OCI-LY3 (cell line): ENCODE data around the gene SETD7.

Source experiments
- EZH2phosphoT487 ChIP-seq: fragments of 200-600 bp; shearing (Covaris generic); IDR thresholded peaks from 2 replicates; pipeline ENCODE4 v1.6.1; 2018; ENCODE audit warnings: antibody characterized with exemption, mixed run types, low read depth
- TF ChIP-seq, protein P1 (sequence below): fragments of 200-600, 300-600 bp; sonication (generic); IDR thresholded peaks from 2 replicates; pipeline ENCODE4 v1.5.1; 2014; ENCODE audit warnings: antibody characterized with exemption, low read length, low read depth

DNA sequence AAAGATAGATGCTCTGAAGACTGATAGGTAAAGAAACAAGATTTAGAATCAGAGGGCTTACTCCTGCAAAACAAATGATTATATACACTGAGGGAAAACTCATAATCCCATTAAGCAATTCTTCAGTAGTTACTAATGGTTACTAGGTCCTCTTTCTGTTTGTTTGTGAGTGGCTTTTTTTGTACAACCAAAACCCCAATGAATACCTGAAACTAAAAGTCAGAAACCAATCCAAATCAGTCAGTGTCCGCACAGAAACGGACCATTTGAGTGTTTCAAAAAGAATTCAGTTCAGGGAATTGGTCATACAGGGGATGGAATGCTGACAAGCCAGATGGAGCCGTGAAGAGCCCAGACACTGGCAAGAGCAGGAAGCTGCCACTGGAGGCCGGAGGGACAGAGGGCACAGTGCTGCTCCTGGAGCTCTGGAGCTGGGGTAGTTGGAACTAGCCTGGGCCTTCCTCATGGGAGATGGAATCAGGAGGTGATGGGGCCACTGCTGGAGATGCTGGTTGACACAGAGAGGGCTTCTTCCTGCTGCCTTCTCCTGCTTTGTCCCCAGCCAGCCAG, 31.9 kb downstream of the SETD7 start:
- TF ChIP-seq EZH2phosphoT487, result no peak
- TF ChIP-seq, protein P1, sequence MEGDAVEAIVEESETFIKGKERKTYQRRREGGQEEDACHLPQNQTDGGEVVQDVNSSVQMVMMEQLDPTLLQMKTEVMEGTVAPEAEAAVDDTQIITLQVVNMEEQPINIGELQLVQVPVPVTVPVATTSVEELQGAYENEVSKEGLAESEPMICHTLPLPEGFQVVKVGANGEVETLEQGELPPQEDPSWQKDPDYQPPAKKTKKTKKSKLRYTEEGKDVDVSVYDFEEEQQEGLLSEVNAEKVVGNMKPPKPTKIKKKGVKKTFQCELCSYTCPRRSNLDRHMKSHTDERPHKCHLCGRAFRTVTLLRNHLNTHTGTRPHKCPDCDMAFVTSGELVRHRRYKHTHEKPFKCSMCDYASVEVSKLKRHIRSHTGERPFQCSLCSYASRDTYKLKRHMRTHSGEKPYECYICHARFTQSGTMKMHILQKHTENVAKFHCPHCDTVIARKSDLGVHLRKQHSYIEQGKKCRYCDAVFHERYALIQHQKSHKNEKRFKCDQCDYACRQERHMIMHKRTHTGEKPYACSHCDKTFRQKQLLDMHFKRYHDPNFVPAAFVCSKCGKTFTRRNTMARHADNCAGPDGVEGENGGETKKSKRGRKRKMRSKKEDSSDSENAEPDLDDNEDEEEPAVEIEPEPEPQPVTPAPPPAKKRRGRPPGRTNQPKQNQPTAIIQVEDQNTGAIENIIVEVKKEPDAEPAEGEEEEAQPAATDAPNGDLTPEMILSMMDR, result no peak
